Measurements from ENCODE around the gene FOXRED2.
"Not testable (repeated sequence)": the region's sequence is repeated elsewhere in the genome, so short reads cannot be mapped to it uniquely, and the experiment has no call there.

FOXRED2 gene

DNA sequence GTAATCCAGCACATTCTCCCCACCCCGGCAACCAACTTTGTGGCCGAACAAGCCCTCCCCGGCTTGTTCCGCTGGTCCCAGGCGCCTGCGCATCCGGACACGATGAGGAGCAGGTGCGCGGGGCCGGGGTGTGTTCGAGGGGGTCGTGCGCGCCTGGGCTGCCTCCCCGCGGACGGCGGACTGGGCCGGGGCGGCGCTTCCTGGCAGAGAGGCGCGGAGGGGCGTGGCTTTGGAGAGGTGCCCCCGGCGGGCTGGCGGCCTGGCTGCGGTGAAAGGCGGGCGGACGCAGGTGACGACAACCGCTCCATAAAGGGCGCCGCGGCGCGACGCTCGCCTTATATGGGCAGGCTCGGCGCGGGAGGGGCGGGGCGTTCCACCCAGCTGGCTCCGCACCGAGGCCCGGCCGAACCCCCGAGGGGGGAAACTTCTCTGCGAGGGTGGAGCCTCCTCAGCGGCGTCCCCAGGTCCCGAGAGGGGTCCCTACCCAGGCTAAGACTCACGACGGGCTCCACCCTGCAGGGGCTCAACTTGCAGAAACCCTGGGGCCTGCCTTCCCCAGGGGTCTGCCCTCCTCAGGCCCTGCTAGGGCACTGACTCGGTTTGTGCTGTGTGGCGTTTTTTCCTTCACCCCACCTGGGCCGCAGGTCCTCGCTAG lies 51.8 kb downstream of the FOXRED2 start:
- H3F3A ChIP-seq (ENCODE audit: insufficient read depth, low read length) = peaks cover 8% of the 10 kb centered on the region
- H4K20me1 ChIP-seq (ENCODE audit: insufficient read depth, low read length) = no peaks in the 10 kb centered on the region
- H3K79me2 ChIP-seq (ENCODE audit: insufficient read depth, low read length) = no peaks in the 10 kb centered on the region
- H3K27me3 ChIP-seq (ENCODE audit: insufficient read depth, low read length) = no peaks in the 10 kb centered on the region
- peaks cover 51% of the 10 kb centered on the region for H3K4me1 ChIP-seq (ENCODE audit: insufficient read depth, low read length, severe bottlenecking)
- H3K4me3 ChIP-seq (ENCODE audit: low read depth, low read length, poor library complexity, severe bottlenecking) = peak overlapping the region; percentile 62
- H2AFZ ChIP-seq (ENCODE audit: low read length) = no peak overlapping the region
- peak overlapping the region; percentile 77 for H3K9ac ChIP-seq (ENCODE audit: low read length)
- TF ChIP-seq EZH2 (IDR thresholded peaks at IDR 0.05; ENCODE audit: borderline replicate concordance, low read length) = no peak
- TF ChIP-seq, protein P1, sequence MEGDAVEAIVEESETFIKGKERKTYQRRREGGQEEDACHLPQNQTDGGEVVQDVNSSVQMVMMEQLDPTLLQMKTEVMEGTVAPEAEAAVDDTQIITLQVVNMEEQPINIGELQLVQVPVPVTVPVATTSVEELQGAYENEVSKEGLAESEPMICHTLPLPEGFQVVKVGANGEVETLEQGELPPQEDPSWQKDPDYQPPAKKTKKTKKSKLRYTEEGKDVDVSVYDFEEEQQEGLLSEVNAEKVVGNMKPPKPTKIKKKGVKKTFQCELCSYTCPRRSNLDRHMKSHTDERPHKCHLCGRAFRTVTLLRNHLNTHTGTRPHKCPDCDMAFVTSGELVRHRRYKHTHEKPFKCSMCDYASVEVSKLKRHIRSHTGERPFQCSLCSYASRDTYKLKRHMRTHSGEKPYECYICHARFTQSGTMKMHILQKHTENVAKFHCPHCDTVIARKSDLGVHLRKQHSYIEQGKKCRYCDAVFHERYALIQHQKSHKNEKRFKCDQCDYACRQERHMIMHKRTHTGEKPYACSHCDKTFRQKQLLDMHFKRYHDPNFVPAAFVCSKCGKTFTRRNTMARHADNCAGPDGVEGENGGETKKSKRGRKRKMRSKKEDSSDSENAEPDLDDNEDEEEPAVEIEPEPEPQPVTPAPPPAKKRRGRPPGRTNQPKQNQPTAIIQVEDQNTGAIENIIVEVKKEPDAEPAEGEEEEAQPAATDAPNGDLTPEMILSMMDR (IDR thresholded peaks at IDR 0.05; ENCODE audit: low read length) = no peak; the same call in 1 of the 2 replicates
- H3K9me2 ChIP-seq (ENCODE audit: low read depth, low read length) = no peaks in the 10 kb centered on the region
- H3K36me3 ChIP-seq (ENCODE audit: insufficient read depth, low read length) = no peaks in the 10 kb centered on the region
- no peaks in the 10 kb centered on the region for H3K9me3 ChIP-seq (ENCODE audit: low read length)
- peak overlapping the region; percentile 70 for H3K4me2 ChIP-seq (ENCODE audit: low read length)
- peak overlapping the region; percentile 98 for H3K27ac ChIP-seq (ENCODE audit: low read depth, low read length, poor library complexity, severe bottlenecking)

DNA sequence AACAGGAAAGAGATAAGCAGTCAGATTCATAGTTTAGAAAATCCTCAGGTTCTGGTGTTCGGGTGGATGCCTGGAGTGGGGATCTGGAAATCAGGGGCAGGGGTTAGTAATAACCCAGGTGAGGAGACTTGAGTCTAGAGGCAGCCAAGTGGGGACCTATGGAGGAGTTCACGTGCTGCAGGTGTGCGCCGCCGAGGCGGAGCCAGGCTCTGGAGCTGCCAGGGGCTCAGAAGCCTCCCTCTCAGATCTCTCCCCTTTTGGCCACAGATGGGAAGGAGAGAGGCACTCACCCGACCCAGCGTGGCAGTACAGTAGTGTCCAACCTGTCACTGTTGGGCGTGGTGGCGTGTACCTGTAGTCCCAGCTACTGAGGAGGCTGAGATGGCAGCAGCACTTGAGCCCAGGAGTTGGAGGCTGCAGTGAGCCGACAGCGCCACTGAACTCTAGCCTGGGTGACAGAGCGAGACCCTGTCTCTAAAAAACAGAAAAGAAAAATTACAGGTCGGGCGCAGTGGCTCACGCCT lies 52.9 kb downstream of the FOXRED2 start:
- no peak overlapping the region for H3K9ac ChIP-seq (ENCODE audit: low read length)
- H3K4me3 ChIP-seq (ENCODE audit: low read depth, low read length, poor library complexity, severe bottlenecking) = peak overlapping the region; percentile 62
- H3K9me3 ChIP-seq (ENCODE audit: low read length) = no peaks in the 10 kb centered on the region
- H2AFZ ChIP-seq (ENCODE audit: low read length) = no peak overlapping the region
- peak overlapping the region; percentile 98 for H3K27ac ChIP-seq (ENCODE audit: low read depth, low read length, poor library complexity, severe bottlenecking)
- no peaks in the 10 kb centered on the region for H3K9me2 ChIP-seq (ENCODE audit: low read depth, low read length)
- H3K27me3 ChIP-seq (ENCODE audit: insufficient read depth, low read length) = no peaks in the 10 kb centered on the region
- peaks cover 8% of the 10 kb centered on the region for H3F3A ChIP-seq (ENCODE audit: insufficient read depth, low read length)
- H3K4me1 ChIP-seq (ENCODE audit: insufficient read depth, low read length, severe bottlenecking) = peaks cover 61% of the 10 kb centered on the region
- H3K36me3 ChIP-seq (ENCODE audit: insufficient read depth, low read length) = no peaks in the 10 kb centered on the region
- H3K4me2 ChIP-seq (ENCODE audit: low read length) = peak overlapping the region; percentile 15; the same call in 1 of the 2 replicates
- H3K79me2 ChIP-seq (ENCODE audit: insufficient read depth, low read length) = no peaks in the 10 kb centered on the region
- TF ChIP-seq, protein P1 (IDR thresholded peaks at IDR 0.05; ENCODE audit: low read length) = no peak
- TF ChIP-seq EZH2 (IDR thresholded peaks at IDR 0.05; ENCODE audit: borderline replicate concordance, low read length) = no peak
- no peaks in the 10 kb centered on the region for H4K20me1 ChIP-seq (ENCODE audit: insufficient read depth, low read length)

- peak overlapping the region; percentile 98 for H3K27ac ChIP-seq (ENCODE audit: low read depth, low read length, poor library complexity, severe bottlenecking)
- H3K4me1 ChIP-seq (ENCODE audit: insufficient read depth, low read length, severe bottlenecking) = peaks cover 64% of the 10 kb centered on the region
- H3K9me2 ChIP-seq (ENCODE audit: low read depth, low read length); H3K4me3 ChIP-seq (ENCODE audit: low read depth, low read length, poor library complexity, severe bottlenecking); H3K36me3 ChIP-seq (ENCODE audit: insufficient read depth, low read length); H3K9me3 ChIP-seq (ENCODE audit: low read length); H3K27me3 ChIP-seq (ENCODE audit: insufficient read depth, low read length); H4K20me1 ChIP-seq (ENCODE audit: insufficient read depth, low read length); H3K79me2 ChIP-seq (ENCODE audit: insufficient read depth, low read length); H3F3A ChIP-seq (ENCODE audit: insufficient read depth, low read length); H2AFZ ChIP-seq (ENCODE audit: low read length): not testable (repeated sequence)
- peak overlapping the region; percentile 48 for H3K4me2 ChIP-seq (ENCODE audit: low read length)
- H3K9ac ChIP-seq (ENCODE audit: low read length) = peak overlapping the region; percentile 68
Observed at GRCh38 chr22:36452978-36453607, 53.7 kb downstream of the FOXRED2 start.

Measured in OCI-LY1 (cell line).